Forelimb muscle (tissue), 1 donor: ENCODE measurements around the gene SOX30. TPM values are rescaled to one million over a fixed set of nuclear protein-coding genes. Genes with fewer than 3 reads are reported as not detected.

ENCODE experiments used
- polyA plus RNA-seq: library from polyadenylated mRNA; unstranded; fragments of 120-200 nt; gene quantifications from one replicate; pipeline ENCODE4 v1.2.1, GENCODE V29; 2013; ENCODE audit not compliant: insufficient read length

SOX30 gene
- polyA plus RNA-seq, 1 donor = 0.42 TPM

Other genes starting within 250 kb of the SOX30 start
- gene NIPAL4, start 192.2 kb downstream of the SOX30 start, polyA plus RNA-seq = 0.37 TPM
- gene ADAM19, start 76.7 kb downstream of the SOX30 start, polyA plus RNA-seq = 17.2 TPM
- gene C5orf52, start 19.1 kb upstream of the SOX30 start, polyA plus RNA-seq = not detected
- gene THG1L, start 79.0 kb upstream of the SOX30 start, polyA plus RNA-seq = 21.5 TPM
- 8.8 TPM for gene LSM11, start 91.3 kb upstream of the SOX30 start, polyA plus RNA-seq
- 60.5 TPM for gene CLINT1, start 206.7 kb upstream of the SOX30 start, polyA plus RNA-seq